WTC11 (cell line): ENCODE results near the gene NUP58. TPM values are rescaled to one million over a fixed set of nuclear protein-coding genes. Genes with fewer than 3 reads are reported as not detected.

Experiments
- total RNA-seq: library from RNA; stranded (reverse); gene quantifications from 3 replicates; pipeline ENCODE4 v1.2.3, GENCODE V29; 2021

Gene NUP58
- total RNA-seq, 1 experiment from 2014 or later = 59.0 TPM

Other genes with a start within 250 kb of the NUP58 start
- 0.35 to 0.39 TPM (median 0.39 TPM) in 3 replicates for gene PABPC3, start 205.5 kb upstream of the NUP58 start, total RNA-seq
- 0.18 to 0.48 TPM (median 0.27 TPM) in 3 replicates for gene AMER2, start 129.3 kb upstream of the NUP58 start, total RNA-seq
- 7.0 to 8.6 TPM (median 7.6 TPM) in 3 replicates for gene MTMR6, start 14.1 kb upstream of the NUP58 start, total RNA-seq
- 4.0 to 5.2 TPM (median 5.0 TPM) in 3 replicates for gene ATP8A2, start 70.3 kb downstream of the NUP58 start, total RNA-seq